Fibroblast of the aortic adventitia (primary cell): ENCODE results near the gene GDPD2. TPM values are rescaled to one million over a fixed set of nuclear protein-coding genes. Genes with fewer than 3 reads are reported as not detected.

Experiments
- DNase-seq: peaks from one replicate; pipeline ENCODE4 v3.0.0-alpha.2; 2010; ENCODE audit warnings: low read depth
- H3K4me3 ChIP-seq: 2 replicates; pipeline ENCODE4 v1.5.1; 2011; ENCODE audit warnings: low read depth, mild to moderate bottlenecking, control low read depth, low read length, moderate library complexity
- CTCF ChIP-seq: IDR thresholded peaks from 2 replicates; pipeline ENCODE4 v1.5.1; 2011; ENCODE audit warnings: mild to moderate bottlenecking, low read length, control low read depth, inconsistent platforms; ENCODE audit not compliant: insufficient read depth
- total RNA-seq: library from RNA; depleted of rRNA; stranded (reverse); fragments of >200 nt; gene quantifications from 2 replicates; pipeline ENCODE4 v1.2.3, GENCODE V29; 2012; ENCODE audit warnings: low replicate concordance

The GDPD2 gene
- total RNA-seq, 1 donor, result not detected

GRCh38 chrX:70445951-70446350 is 22.8 kb downstream of the GDPD2 start:
- no peak for DNase-seq
- H3K4me3 ChIP-seq, result no peak overlapping the region
- TF ChIP-seq CTCF, result no peak

GRCh38 chrX:70446380-70447350 is 23.6 kb downstream of the GDPD2 start:
- no peak overlapping the region for H3K4me3 ChIP-seq
- DNase-seq, result no peak
- TF ChIP-seq CTCF, result no peak

GRCh38 chrX:70449457-70449966 is 26.4 kb downstream of the GDPD2 start:
- no peak for DNase-seq
- no peak for TF ChIP-seq CTCF
- no peak overlapping the region for H3K4me3 ChIP-seq

GRCh38 chrX:70452143-70452733 is 29.1 kb downstream of the GDPD2 start:
- TF ChIP-seq CTCF, result peak; percentile 78
- peak; percentile 49 for DNase-seq

GRCh38 chrX:70453024-70453618 is 30.0 kb downstream of the GDPD2 start:
- DNase-seq, result no peak
- no peak for TF ChIP-seq CTCF
- H3K4me3 ChIP-seq, result peak overlapping the region; percentile 61

More at GRCh38 chrX:70452143-70452733, 29.1 kb downstream of the GDPD2 start:
- H3K4me3 ChIP-seq, result peak overlapping the region; percentile 61

GRCh38 chrX:70454441-70455365 is 31.6 kb downstream of the GDPD2 start:
- peak; percentile 50 for DNase-seq
- peak; percentile 95 for TF ChIP-seq CTCF
- H3K4me3 ChIP-seq, result peak overlapping the region; percentile 54
